Activated naive CD4-positive, alpha-beta T cell treated with anti-CD3 and anti-CD28 coated beads, Interleukin-2, amount 50 U/mL, for 16 hours (primary cell): Measurements from ENCODE around the gene IGSF10.

Experiments used
- DNase-seq: peaks from one replicate; pipeline ENCODE4 v3.0.0-alpha.2; 2020

IGSF10 gene

GRCh38 chr3:151419806-151420205 lies 41.1 kb downstream of the IGSF10 start:
- DNase-seq: no peak

- no peak for DNase-seq
Measured at GRCh38 chr3:151415289-151415688, 45.6 kb downstream of the IGSF10 start.

- no peak for DNase-seq
Measured at GRCh38 chr3:151412989-151413388, 47.9 kb downstream of the IGSF10 start.
